HG03432 (cell line): ENCODE measurements around the gene PDGFRB.

Experiments
- ATAC-seq: cut with Tn5 transposase; IDR thresholded peaks from one replicate; pipeline ENCODE4 v1.9.1; 2021; ENCODE audit warnings: mild to moderate bottlenecking, moderate library complexity; ENCODE audit not compliant: unreplicated experiment

PDGFRB gene

GRCh38 chr5:150147670-150148069 lies 8.0 kb downstream of the PDGFRB start:
- no peak for ATAC-seq

- ATAC-seq, result no peak
Observed at GRCh38 chr5:150146862-150147601, 8.6 kb downstream of the PDGFRB start.

- ATAC-seq, result no peak
Observed at GRCh38 chr5:150146235-150146634, 9.4 kb downstream of the PDGFRB start.

- ATAC-seq, result no peak
Observed at GRCh38 chr5:150144879-150145278, 10.8 kb downstream of the PDGFRB start.

- ATAC-seq, result no peak
Observed at GRCh38 chr5:150144246-150144801, 11.3 kb downstream of the PDGFRB start.

- ATAC-seq, result no peak
Observed at GRCh38 chr5:150143350-150144245, 12.0 kb downstream of the PDGFRB start.

- ATAC-seq, result no peak
Observed at GRCh38 chr5:150142959-150143349, 12.7 kb downstream of the PDGFRB start.

- no peak for ATAC-seq
Observed at GRCh38 chr5:150142185-150142958, 13.3 kb downstream of the PDGFRB start.

GRCh38 chr5:150141544-150142184 lies 14.0 kb downstream of the PDGFRB start:
- ATAC-seq, result no peak

- no peak for ATAC-seq
Observed at GRCh38 chr5:150140830-150141229, 14.8 kb downstream of the PDGFRB start.

- ATAC-seq, result no peak
Observed at GRCh38 chr5:150139334-150139733, 16.3 kb downstream of the PDGFRB start.

- ATAC-seq, result no peak
Observed at GRCh38 chr5:150138551-150139265, 16.9 kb downstream of the PDGFRB start.

GRCh38 chr5:150137997-150138396 lies 17.6 kb downstream of the PDGFRB start:
- no peak for ATAC-seq

GRCh38 chr5:150137168-150137957 lies 18.3 kb downstream of the PDGFRB start:
- no peak for ATAC-seq

- no peak for ATAC-seq
Observed at GRCh38 chr5:150136305-150137167, 19.1 kb downstream of the PDGFRB start.

- no peak for ATAC-seq
Observed at GRCh38 chr5:150135557-150136304, 19.9 kb downstream of the PDGFRB start.

- no peak for ATAC-seq
Observed at GRCh38 chr5:150134198-150134588, 21.5 kb downstream of the PDGFRB start.
